H1 (cell line): ENCODE measurements around the gene HMGB1. TPM values are rescaled to one million over a fixed set of nuclear protein-coding genes. Genes with fewer than 3 reads are reported as not detected.

Experiments used
- CHD1 ChIP-seq: IDR thresholded peaks from 2 replicates; pipeline ENCODE4 v1.6.1; 2012; ENCODE audit warnings: low read depth, low read length, improper control_type of control experiment
- CHD7 ChIP-seq: fragments of 300-600 bp; sonication (generic); IDR thresholded peaks from 2 replicates; pipeline ENCODE4 v1.7.1; 2012; ENCODE audit warnings: low read length, moderate library complexity, mild to moderate bottlenecking, inconsistent platforms; ENCODE audit not compliant: insufficient replicate concordance
- CTBP2 ChIP-seq: IDR thresholded peaks from 2 replicates; pipeline ENCODE4 v1.7.0; 2011; ENCODE audit warnings: borderline replicate concordance, mild to moderate bottlenecking, moderate library complexity, mixed read lengths, low read length; ENCODE audit not compliant: insufficient read depth, insufficient read length
- CTCF ChIP-seq, 3 experiments: IDR thresholded peaks; 1 replicate in 2 of 3; 2 replicates in 1 of 3; pipeline versions ENCODE4 v1.5.1 to v1.6.1; 2011; ENCODE audit warnings: low read length in 3 of 3, mild to moderate bottlenecking in 3 of 3, inconsistent platforms in 2 of 3, low read depth in 1 of 3, moderate library complexity in 1 of 3; ENCODE audit not compliant: insufficient read depth in 1 of 3; ENCODE audit errors: control extremely low read depth in 1 of 3
- HDAC6 ChIP-seq: IDR thresholded peaks from one replicate; pipeline ENCODE4 v1.7.1; 2012; ENCODE audit warnings: low read depth, mild to moderate bottlenecking, inconsistent platforms, low read length, moderate library complexity
- RFX5 ChIP-seq: IDR thresholded peaks from 2 replicates; pipeline ENCODE4 v1.6.1; 2011; ENCODE audit warnings: low read depth, low read length, improper control_type of control experiment, borderline replicate concordance
- YY1 ChIP-seq: IDR thresholded peaks from 2 replicates; pipeline ENCODE4 v1.6.1; 2011; ENCODE audit warnings: low read depth, mild to moderate bottlenecking, low read length
- polyA plus RNA-seq, 7 experiments: library from polyadenylated mRNA; depleted of rRNA in 3 of 7; stranded (reverse) in 5 of 7; unstranded in 2 of 7; fragments of >200 nt in 5 of 7; fragments of 200-250 nt in 2 of 7; gene quantifications; 1 replicate in 5 of 7; 2 replicates in 1 of 7; 4 replicates in 1 of 7; pipeline versions ENCODE4 v1.2.1 to v1.2.3, GENCODE V29; 2011 to 2013; ENCODE audit warnings: missing spikeins in 2 of 7, mixed read lengths in 2 of 7
- total RNA-seq: library from RNA; stranded (reverse); fragmentation: NEBNext Ultra II Directional; extraction: Animal tissue kit (Norgen Biotek cat#: 25700); gene quantifications from 2 replicates; pipeline ENCODE4 v1.2.1, GENCODE V29; 2021

Gene HMGB1
- total and polyA plus RNA-seq, 2 of the 8 experiments (the other 6 are each of a cell fraction or from before 2014, with no cell fraction given): 123 to 776 TPM

GRCh38 chr13:30408319-30409101, 57.2 kb downstream of the HMGB1 start (continued):
- no peak for TF ChIP-seq CHD7
- no peak for TF ChIP-seq HDAC6
- no peak for TF ChIP-seq CHD1
- no peak for TF ChIP-seq RFX5
- TF ChIP-seq YY1: 0 out of 2 replicates have a peak, but pooled peaks have one; percentile 44
- no peak for TF ChIP-seq CTBP2
- TF ChIP-seq CTCF (IDR thresholded peaks at IDR 0.05; ENCODE audit: control extremely low read depth in 1 of 3, insufficient read depth in 1 of 3, low read depth in 1 of 3, low read length in 3 of 3): peak; percentile 68 to 77 (median 69)
